Right ventricle myocardium superior (tissue), 1 donor: ENCODE measurements around the gene TEF. TPM values are rescaled to one million over a fixed set of nuclear protein-coding genes. Genes with fewer than 3 reads are reported as not detected.
"Not testable (repeated sequence)": the region's sequence is repeated elsewhere in the genome, so short reads cannot be mapped to it uniquely, and the experiment has no call there.

Experiments used
- ATAC-seq: fragments of 200-7000 bp; cut with Tn5 transposase; one replicate; pipeline ENCODE4 v1.9.1; 2020; ENCODE audit warnings: mild to moderate bottlenecking; ENCODE audit not compliant: poor library complexity
- DNase-seq: peaks from one replicate; pipeline ENCODE4 v3.0.0-alpha.2; 2020
- intact Hi-C: fragments of 100-400 bp; cut with DNase I; formaldehyde crosslinking; loops from one replicate; pipeline ENCODE4 v1.11.2; 2022
- total RNA-seq: library from RNA; stranded (reverse); fragmentation: NEBNext Ultra II Directional; extraction: Animal tissue kit (Norgen Biotek cat#: 25700); gene quantifications from one replicate; pipeline ENCODE4 v1.2.1, GENCODE V29; 2021
- donor health status: DM: no; HTN: yes; CAD: no; lungs with severe emphysema.

The TEF gene
- total RNA-seq, 1 donor from 2014 or later, result 20.7 TPM

DNA sequence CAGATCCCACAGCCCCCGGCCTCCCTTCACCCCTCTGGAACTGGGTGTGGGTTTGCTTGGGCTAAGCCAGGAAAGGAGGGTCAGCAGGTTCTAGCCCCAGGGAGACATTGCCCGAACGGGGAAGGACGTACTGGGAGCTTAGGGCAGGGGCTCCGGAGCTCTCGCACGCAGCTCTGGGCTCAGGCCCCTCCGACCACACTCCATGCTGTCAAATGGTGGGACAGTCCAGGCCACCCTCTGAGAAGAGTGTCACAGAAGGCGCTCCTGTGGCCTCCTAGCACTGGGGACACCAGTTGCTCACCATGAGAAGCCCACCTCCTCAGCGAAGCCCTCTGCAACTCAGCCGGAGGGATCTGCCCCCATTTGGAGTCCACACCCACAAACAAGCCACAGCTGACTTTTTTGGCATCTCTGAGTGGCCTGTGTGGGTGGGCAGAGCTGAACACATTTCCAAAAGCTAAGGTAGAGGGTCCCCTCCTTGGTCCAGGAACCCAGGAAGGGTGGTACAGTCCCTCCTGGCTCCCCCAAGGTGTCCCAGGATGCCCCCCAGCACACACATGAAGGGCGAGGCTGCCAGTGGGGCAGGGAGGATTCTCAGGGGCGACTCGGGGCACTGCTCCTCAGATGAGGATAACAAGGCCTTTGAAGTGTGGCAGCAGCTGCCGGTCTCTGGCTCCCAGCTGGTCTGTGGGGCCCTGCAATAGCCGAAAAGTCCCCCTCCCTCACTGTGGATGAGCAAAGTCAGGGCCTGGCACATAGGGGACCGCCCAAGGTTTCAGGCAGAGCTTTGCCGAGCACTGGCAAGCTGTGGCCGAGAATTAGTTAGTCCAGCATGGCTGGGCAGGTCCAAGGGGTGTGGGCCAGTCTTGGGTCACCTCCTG, 13.0 kb upstream of the TEF start:
- ATAC-seq, result no peak
- intact Hi-C loops, result no loop called here
- no peak for DNase-seq

DNA sequence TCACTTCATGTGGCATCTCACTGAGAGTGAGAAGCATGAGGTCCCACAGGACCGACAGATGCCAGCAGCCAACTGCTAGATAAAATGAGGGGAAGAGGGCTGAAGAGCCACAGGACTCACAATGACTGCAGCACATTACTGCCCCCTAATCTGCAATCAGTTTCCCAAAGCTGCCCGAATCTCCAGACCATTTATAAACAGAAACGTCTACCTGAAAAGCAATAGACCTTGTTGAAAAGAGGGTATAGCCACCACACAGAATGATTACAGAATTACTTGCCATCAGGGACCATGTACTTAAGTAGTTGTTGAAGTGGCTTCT, 12.4 kb upstream of the TEF start:
- ATAC-seq, result no peak
- intact Hi-C loops, result no loop called here
- no peak for DNase-seq

DNA sequence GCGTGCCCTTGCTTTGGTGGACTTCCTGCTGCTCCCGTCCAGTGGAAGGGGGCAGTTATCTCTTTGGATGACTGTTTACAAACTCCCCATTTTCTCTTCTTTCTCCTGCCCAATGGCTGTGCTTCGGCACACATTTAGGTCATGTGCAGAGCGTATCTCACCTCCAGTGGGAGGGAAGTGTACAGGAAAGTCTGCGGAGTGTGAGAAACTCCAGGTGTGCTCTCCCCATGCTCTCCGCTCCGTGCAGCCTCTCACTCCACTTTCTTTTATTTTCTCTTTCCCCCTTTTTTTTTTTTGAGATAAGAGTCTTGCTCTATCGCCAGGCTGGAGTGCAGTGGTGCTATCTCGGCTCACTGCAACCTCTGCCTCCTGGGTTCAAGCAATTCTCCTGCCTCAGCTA, 11.9 kb upstream of the TEF start:
- ATAC-seq, result no peak
- intact Hi-C loops, result no loop called here
- DNase-seq, result no peak

DNA sequence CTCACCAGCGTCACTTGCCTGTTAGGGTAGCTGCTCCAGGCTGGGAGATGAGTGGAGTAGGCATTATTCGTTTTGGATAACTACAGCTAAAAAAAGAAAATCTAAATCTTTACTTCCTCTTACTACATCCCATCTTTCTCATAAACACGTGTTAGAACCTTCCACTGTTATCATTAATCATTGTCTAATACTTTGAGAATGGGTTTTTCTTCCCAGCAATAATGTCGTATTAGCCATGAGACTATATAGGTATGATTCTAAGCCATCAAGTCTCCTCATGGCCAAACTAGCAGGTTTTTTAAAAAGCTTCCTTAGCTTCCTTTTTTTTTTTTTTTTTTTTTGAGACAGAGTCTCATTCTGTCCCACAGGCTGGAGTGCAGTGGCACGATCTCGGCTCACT, 3.9 kb upstream of the TEF start:
- ATAC-seq (no peak), DNase-seq (no peak)
- intact Hi-C loops, result no loop called here

DNA sequence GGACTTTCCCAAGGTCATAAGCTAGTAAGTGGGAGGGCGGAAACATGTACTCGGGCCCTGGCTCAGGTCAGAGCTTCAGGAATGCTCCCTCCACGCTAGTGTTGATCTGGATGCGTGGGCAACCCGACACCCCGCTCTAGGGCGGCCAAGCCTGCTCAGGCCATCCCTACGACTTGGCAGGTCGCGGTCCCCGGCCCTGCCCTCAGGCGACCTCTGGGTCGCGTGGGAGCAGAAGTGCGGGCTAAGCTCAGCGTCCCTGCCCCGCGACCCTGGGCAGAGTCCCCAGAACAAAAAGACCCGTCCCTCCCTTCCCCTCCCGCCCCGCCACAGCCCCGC, 781 bp upstream of the TEF start:
- ATAC-seq (peak; percentile 74), DNase-seq (no peak)
- intact Hi-C loops, result no loop called here

DNA sequence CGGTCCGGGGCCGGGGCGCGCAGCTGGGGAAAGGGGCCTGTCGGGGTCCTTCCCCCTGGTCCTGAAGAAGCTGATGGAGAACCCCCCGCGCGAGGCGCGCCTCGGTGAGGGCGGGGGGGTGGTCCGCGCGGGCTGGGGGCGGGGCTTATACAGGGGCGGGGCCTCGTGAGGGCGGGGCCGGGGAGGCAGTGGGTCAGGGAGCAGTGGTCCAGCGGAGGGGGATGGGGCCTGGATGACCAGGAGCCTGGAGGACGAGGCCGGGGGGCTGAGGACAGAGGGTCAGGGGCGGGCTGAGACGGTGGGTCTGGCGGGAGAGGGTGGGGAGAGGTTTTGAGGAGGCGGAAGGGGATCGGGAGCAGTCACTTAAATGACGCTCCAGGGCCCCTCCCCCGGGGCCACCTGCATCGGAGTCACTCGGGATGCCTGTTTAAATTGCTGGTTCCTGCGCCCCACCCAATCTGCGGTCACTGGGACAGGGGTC, 396 bp downstream of the TEF start:
- ATAC-seq, result peak; percentile 60
- intact Hi-C loops, result no loop called here

DNA sequence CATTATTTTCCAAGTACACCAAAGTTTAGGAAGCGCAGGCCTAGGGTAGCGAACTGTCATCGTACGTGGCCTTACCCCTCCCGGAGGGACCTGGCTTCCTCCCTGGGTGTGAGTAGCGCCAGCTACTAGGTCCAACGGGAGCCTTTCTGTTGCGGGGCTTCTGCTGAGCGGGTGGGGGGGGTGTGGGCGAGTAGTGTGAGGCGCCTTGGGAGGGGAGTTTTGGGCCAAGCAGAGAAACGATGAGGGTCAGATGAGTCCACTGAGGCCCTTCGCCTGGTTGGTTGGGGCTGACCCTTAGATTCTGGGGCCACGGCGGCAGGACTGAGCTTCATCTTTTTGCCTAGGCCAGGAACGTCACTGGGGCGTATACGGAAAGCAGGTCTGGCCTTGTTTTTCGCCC, 868 bp downstream of the TEF start:
- intact Hi-C loops, result no loop called here
- no peak for DNase-seq
- no peak for ATAC-seq

More for the DNA sequence above, 396 bp downstream of the TEF start:
- DNase-seq, result peak; percentile 83

DNA sequence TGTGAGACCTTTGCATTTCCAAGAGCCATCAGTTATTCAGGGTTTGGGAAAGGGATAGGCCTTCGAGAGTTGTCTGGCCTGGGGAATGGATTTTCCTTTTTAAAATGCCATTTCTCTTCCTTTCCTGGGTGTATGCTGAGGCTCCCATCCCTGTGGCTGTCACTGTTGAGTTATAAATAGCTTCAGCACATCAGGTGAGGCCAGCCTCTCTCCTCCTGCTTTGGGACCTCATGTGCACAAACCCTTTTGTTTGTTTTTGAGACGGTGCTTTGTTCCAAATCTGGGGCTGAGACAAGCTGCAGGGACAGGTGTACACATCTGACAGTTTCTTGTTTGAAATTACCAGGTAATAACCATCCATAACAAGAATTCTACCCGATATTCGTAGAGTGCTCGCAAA, 1.3 kb downstream of the TEF start:
- DNase-seq (no peak), ATAC-seq (no peak)
- intact Hi-C loops, result no loop called here

DNA sequence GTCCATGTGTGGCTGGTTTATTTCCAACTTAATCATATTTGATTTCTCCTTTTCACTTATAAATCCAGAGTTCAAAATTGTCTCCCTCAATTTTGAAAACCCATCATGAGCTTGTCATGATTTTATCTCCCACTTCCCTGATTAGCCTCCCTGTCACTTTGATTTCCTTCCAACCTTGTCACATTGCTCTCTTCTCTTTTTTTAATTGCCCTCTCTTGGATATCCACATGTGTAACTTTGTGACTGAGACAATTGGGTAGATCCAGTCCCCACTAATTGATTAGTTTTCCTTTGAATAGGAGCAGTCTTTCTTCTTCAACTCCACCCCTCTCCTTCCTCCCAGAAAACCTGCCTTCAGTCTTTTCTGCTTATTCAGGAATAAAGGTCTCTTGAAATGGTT, 2.4 kb downstream of the TEF start:
- no peak for DNase-seq
- no peak for ATAC-seq
- intact Hi-C loops, result no loop called here

DNA sequence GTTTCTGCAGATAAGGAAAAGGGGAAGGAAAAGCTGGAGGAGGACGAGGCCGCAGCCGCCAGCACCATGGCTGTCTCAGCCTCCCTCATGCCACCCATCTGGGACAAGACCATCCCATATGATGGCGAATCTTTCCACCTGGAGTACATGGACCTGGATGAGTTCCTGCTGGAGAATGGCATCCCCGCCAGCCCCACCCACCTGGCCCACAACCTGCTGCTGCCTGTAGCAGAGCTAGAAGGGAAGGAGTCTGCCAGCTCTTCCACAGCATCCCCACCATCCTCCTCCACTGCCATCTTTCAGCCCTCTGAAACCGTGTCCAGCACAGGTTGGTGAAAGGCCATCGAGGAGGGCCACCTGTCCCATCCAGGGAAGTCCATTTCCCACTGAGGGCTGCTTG, 5.6 kb downstream of the TEF start:
- intact Hi-C loops, result no loop called here
- ATAC-seq, result no peak
- no peak for DNase-seq

DNA sequence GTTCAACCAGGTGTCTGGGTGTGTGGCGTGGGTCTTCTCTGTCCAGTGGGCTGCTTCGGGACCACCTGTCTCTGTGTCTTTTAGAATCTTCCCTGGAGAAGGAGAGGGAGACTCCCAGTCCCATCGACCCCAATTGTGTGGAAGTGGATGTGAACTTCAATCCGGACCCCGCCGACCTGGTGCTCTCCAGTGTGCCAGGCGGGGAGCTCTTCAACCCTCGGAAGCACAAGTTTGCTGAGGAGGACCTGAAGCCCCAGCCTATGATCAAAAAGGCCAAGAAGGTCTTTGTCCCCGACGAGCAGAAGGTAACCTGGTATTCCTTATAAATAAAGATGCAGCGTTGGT, 12.2 kb downstream of the TEF start:
- no peak for ATAC-seq
- no peak for DNase-seq
- intact Hi-C loops, result no loop called here

DNA sequence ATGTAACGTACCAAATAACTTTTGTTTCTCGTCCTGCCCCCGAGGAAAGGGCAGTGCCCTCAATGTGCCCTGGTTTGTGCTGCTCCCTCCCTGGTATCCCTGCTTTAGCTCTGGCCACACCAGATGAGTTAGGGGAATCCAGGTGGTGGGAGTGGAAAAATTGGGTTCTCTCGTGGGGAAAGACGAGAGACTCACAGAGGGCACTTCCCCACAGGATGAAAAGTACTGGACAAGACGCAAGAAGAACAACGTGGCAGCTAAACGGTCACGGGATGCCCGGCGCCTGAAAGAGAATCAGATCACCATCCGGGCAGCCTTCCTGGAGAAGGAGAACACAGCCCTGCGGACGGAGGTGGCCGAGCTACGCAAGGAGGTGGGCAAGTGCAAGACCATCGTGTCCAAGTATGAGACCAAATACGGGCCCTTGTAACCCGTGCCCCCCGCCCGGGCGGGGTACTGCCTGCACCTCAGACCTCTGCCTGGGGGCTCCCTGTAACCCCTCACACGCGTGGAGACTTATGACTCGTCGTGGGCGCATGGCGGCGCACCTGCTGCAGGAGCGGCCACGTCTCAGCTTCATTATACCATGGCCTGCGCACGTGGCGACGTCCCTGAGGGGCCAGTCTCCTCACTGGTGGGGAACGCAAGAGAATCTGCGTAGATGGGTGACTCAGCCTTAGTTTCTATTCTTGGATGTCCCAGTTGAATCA, 13.9 kb downstream of the TEF start:
- DNase-seq, result no peak
- intact Hi-C loops, result no loop called here
- no peak for ATAC-seq

DNA sequence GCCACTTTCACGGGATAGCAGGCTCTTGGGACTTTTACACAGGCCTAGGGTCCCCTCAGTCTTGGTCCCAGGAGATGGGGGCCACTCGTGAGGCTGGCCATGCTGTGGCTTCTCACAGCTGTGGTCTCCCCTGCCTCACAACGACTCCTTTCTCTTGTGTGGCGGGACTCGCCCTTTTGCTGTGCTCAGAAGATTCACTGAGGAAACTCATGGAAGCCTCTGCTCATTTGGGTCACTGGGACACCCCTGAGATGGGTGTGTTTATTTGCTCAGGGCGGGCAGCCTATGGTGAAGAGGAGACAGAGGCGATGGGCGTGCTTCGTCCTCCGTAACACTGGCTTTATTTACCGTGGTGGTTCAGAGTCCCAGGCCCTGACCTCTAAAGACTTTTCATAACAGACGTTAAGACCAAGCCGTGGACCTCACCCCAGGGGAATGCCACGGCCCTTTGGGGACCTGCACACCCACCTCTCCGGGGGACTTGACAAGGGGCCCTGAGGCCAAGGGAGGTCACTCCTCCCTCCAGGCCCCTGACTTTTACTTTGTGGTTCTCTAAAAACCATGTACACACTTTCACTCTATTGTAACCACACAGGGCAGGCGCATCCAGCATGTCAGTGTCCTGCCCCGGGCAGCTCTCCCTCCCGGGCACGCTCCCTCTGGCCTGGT, 15.5 kb downstream of the TEF start:
- ATAC-seq (no peak), DNase-seq (no peak)
- intact Hi-C loops, result no loop called here

DNA sequence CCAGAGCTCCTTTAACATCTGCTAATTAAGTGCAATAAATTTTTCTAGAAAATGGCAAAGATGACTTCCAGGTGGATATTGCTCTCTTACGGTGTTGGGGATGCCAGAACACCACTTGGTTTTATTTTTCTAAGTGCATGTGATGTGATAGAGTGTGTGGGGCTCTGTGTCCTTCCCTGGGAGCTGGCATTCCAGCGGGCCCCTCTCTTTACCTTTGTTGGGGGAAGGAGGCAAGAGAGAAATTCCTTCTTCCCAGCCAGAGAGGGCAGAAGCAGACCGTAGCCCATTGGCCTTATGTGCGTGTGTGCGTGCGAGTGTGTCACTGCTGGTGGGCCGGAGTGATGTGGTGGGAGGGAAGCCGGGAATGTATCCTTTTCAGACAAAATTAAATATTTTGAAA, 17.2 kb downstream of the TEF start:
- no peak for DNase-seq
- intact Hi-C loops, result no loop called here
- ATAC-seq, result no peak

DNA sequence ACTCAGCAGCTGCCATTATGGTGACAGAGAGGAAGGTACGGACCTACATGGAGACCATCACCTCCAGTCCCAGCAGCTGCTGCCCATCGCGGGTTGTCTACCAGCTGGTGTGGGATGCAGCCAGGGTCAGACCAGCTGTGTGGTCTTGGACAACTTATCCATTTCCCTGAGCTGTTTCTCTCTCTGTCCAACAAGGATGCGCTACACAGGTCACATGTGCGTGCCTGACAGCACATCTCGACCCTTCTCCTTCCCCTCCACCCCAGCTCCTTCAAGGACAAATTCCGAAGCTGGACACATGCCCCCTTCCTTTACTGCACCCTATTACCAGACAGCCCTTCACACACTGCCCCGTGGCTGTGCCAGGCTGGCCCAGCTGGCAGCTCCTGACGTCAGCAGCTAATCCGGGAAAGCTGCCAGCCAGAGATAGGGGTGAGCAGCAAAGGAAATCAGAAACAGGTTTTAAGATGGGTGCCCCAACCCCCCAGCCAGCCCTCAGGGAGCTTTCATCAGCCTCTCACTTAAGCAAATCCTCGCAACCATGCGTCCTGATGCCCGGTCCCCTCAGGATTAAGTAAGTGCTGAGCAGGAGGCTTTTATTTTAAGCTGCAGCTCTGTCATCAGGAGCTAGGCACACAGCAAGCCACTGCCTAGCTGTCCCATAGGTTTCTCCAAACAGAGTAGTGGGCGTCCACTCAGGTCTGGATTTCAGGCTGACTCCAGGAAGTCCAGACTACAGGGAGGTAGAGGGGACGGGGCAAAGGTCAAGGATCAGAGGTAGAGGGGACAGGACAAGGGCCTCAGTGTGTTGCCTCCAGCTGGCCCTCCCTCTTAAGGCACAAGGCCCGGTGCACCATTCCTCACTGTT, 20.3 kb downstream of the TEF start:
- ATAC-seq (peak; percentile 72), DNase-seq (peak; percentile 86)
- intact Hi-C loops, result loop anchor here (5.0 kb wide), 1 partner anchor 115 kb away; no protein-coding TSS in a partner anchor

DNA sequence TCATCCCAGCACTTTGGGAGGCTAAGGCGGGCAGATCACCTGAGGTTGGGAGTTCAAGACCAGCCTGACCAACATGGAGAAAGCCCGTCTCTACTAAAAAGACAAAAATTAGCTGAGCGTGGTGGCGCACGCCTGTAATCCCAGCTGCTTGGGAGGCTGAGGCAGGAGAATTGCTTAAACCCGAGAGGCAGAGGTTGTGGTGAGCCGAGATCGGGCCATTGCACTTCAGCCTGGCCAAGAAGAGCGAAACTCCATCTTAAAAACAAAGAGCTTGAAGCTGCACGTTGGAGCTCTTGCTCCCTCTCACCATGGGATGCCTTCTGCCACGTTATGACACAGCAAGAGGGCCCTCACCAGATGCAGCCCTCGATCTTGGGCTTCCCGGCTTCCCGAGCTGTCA, 21.1 kb downstream of the TEF start:
- DNase-seq, ATAC-seq: not testable (repeated sequence)
- intact Hi-C loops, result loop anchor here (5.0 kb wide), 1 partner anchor 114 kb away; no protein-coding TSS in a partner anchor

DNA sequence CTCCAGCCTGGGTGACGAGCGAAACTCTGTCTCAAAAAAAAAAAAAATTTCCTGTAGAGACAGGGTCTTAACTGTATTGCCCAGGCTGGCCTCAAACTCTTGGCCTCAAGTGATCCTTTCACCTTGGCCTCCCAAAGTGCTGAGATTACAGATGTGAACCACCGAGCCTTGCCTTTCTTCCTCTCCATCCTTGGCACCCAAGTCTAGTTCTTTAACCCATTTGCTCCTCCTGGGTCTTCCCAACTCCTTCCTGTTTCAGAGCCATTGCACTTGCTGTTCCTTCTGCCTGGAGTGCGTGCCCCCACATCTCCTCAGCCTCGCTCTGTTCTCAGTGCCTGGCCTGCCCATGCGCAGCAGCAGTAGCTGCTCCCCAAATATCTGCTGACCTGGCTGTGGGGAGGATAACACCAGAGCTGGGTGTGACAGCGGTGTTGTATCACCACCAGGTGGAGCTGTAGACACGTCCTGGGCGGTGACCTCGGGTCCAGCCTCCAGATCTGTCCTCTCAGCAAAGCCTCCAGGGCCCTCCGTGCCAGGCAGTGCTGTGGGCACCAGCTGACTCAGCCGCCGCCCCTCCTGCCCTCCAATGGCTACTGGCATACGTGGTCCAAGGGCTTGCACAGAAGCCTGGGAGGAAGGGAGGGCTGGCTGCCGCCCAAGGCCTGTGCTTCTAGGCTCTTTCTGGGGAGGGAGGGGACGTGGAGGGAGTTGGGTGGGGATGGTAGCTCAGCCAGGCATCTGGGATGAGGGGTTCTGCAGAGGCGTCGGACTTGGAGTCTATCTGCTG, 22.0 kb downstream of the TEF start:
- intact Hi-C loops, result loop anchor here (5.0 kb wide), 1 partner anchor 114 kb away; no protein-coding TSS in a partner anchor
- ATAC-seq (peak; percentile 88), DNase-seq (peak; percentile 94)

DNA sequence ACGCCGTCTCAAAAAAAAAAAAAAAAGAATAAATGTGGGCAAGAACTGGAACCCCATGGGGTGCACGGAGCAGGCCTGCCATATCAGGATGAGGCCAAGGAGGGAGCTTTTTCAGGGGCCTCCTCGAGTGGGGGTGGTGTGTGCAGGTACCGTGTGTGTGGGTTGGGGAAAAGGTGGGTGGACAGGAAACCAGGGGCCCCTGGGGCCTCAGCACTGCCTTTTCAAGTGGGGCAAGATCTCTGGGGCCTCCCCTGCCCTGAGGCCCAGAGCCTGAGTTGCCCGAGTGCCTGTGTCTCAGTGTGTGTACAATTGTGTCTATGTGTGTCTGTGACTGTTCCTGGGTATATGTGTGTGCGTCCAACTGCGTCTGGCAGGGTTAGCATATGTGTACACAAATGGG, 23.8 kb downstream of the TEF start:
- no peak for DNase-seq
- no peak for ATAC-seq
- intact Hi-C loops, result no loop called here
